Lower lobe of right lung (tissue), 2 donors: ENCODE measurements around the gene BPIFB4. TPM values are rescaled to one million over a fixed set of nuclear protein-coding genes. Genes with fewer than 3 reads are reported as not detected.
"Not testable (repeated sequence)": the region's sequence is repeated elsewhere in the genome, so short reads cannot be mapped to it uniquely, and the experiment has no call there.

Experiments used
- ATAC-seq, 2 donors: fragments of 200-7000 bp; cut with Tn5 transposase; one replicate each; pipeline ENCODE4 v1.9.1; 2020 to 2022; ENCODE audit warnings: mild to moderate bottlenecking in 2 of 2, moderate library complexity in 2 of 2
- DNase-seq: peaks from one replicate; pipeline ENCODE4 v3.0.0-alpha.2; 2020
- H3K27ac ChIP-seq: fragments of 200-600 bp; one replicate; pipeline ENCODE4 v1.8.0; 2022
- H3K27me3 ChIP-seq: fragments of 200-600 bp; one replicate; pipeline ENCODE4 v1.8.0; 2022; ENCODE audit warnings: low read depth
- H3K36me3 ChIP-seq: fragments of 200-600 bp; one replicate; pipeline ENCODE4 v1.8.0; 2022; ENCODE audit warnings: mild to moderate bottlenecking
- H3K4me1 ChIP-seq: fragments of 200-600 bp; one replicate; pipeline ENCODE4 v1.8.0; 2022
- H3K4me3 ChIP-seq: fragments of 200-600 bp; one replicate; pipeline ENCODE4 v1.8.0; 2022; ENCODE audit warnings: mild to moderate bottlenecking
- H3K9me3 ChIP-seq: fragments of 200-600 bp; one replicate; pipeline ENCODE4 v1.8.0; 2022
- intact Hi-C: fragments of 100-400 bp; cut with DNase I; formaldehyde crosslinking; loops from one replicate; pipeline ENCODE4 v1.11.0; 2022
- total RNA-seq: library from RNA; stranded (reverse); fragmentation: NEBNext Ultra II Directional; extraction: Animal tissue kit (Norgen Biotek cat#: 25700); gene quantifications from one replicate; pipeline ENCODE4 v1.2.1, GENCODE V29; 2021
- TF ChIP-seq, protein P1 (sequence below): fragments of 200-600 bp; IDR thresholded peaks from one replicate; pipeline ENCODE4 v1.8.0; 2022; ENCODE audit warnings: antibody characterized with exemption, mild to moderate bottlenecking
- donor health status: DM: no; HTN: yes; CAD: no; lungs with severe emphysema.

Gene BPIFB4
- total RNA-seq, 1 donor from 2014 or later = not detected

DNA sequence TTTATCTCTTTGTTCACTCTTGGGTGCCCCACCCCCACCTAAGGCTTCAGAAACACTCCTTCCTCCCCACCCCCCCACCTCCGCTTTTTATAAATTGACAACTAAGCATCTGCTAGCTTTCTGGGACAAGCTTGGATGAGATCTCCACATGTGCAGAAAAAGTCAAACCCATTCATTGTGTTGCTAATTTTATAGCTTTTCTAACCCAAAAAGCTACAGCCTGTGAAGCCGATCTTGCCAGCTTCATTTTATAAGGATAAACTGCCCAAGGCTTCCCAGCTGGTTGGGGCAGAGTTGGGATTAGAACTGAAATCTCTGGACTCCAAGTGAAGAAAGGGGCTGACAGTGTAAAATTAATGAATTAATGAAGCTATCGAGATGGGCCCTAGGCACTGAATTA lies 24.1 kb downstream of the BPIFB4 start:
- no peaks in the 10 kb centered on the region for H3K9me3 ChIP-seq
- no peaks in the 10 kb centered on the region for H3K4me1 ChIP-seq
- TF ChIP-seq, protein P1, sequence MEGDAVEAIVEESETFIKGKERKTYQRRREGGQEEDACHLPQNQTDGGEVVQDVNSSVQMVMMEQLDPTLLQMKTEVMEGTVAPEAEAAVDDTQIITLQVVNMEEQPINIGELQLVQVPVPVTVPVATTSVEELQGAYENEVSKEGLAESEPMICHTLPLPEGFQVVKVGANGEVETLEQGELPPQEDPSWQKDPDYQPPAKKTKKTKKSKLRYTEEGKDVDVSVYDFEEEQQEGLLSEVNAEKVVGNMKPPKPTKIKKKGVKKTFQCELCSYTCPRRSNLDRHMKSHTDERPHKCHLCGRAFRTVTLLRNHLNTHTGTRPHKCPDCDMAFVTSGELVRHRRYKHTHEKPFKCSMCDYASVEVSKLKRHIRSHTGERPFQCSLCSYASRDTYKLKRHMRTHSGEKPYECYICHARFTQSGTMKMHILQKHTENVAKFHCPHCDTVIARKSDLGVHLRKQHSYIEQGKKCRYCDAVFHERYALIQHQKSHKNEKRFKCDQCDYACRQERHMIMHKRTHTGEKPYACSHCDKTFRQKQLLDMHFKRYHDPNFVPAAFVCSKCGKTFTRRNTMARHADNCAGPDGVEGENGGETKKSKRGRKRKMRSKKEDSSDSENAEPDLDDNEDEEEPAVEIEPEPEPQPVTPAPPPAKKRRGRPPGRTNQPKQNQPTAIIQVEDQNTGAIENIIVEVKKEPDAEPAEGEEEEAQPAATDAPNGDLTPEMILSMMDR = no peak
- intact Hi-C loops = no loop called here
- no peak for DNase-seq
- no peaks in the 10 kb centered on the region for H3K27me3 ChIP-seq
- H3K36me3 ChIP-seq = no peaks in the 10 kb centered on the region
- H3K27ac ChIP-seq = no peak overlapping the region
- H3K4me3 ChIP-seq = no peak overlapping the region
- no peak for ATAC-seq

DNA sequence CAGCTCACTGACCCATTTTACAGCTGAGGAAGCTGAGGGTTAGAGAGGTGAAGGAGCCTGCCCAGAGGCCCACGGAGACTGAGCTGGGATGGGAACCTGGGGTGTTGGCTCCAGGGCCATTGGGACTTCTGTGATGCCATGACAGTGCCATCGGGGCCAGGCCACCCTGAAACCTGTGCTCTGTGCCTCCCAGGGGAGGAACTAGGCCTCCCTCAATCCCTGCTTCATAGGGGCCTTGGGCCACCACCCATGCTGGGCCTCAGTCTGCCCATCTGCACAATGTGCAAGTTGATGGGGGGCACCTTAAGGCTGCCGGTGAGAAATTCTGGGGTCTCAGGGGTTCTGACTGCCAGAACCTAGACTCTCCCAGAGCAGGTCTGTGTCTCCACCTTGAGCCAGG lies 24.9 kb downstream of the BPIFB4 start:
- ATAC-seq (no peak), DNase-seq (no peak)
- H3K4me3 ChIP-seq = no peak overlapping the region
- H3K9me3 ChIP-seq = no peaks in the 10 kb centered on the region
- intact Hi-C loops = no loop called here
- TF ChIP-seq, protein P1 = no peak
- no peaks in the 10 kb centered on the region for H3K27me3 ChIP-seq
- H3K36me3 ChIP-seq = no peaks in the 10 kb centered on the region
- no peak overlapping the region for H3K27ac ChIP-seq
- H3K4me1 ChIP-seq = no peaks in the 10 kb centered on the region

DNA sequence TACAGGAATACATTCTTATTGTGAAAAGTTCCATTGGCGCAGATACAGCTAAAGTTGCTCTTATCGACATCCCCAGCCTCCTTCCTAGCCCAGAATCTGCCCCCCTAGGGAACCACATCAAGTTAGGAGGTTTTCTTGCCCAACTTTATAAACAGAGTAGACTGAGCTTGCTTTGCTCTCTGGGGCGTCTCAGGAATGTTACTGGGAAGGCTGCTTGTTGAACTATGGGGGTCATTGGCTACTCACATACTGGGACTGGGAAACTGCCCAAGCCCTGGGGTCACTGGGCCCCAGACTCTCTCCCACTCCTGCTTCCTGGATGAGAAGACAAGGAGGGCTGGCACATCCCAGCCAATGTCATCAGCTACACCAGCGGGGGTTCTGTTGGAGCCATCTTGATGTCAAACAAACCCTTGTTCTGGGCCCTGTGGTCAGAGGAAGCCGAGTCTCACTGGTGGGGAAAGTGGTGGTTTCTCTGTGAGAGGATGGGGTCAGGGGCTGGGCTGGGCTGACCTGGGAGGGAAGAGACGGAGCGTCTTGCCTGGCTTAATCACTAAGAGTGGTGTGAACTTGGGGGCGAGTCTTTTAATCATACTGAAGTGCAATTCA lies 26.0 kb downstream of the BPIFB4 start:
- no peaks in the 10 kb centered on the region for H3K36me3 ChIP-seq
- intact Hi-C loops = no loop called here
- no peaks in the 10 kb centered on the region for H3K27me3 ChIP-seq
- H3K27ac ChIP-seq = no peak overlapping the region
- DNase-seq = no peak
- H3K4me1 ChIP-seq = no peaks in the 10 kb centered on the region
- ATAC-seq = no peak
- no peaks in the 10 kb centered on the region for H3K9me3 ChIP-seq
- no peak overlapping the region for H3K4me3 ChIP-seq
- TF ChIP-seq, protein P1 = no peak

DNA sequence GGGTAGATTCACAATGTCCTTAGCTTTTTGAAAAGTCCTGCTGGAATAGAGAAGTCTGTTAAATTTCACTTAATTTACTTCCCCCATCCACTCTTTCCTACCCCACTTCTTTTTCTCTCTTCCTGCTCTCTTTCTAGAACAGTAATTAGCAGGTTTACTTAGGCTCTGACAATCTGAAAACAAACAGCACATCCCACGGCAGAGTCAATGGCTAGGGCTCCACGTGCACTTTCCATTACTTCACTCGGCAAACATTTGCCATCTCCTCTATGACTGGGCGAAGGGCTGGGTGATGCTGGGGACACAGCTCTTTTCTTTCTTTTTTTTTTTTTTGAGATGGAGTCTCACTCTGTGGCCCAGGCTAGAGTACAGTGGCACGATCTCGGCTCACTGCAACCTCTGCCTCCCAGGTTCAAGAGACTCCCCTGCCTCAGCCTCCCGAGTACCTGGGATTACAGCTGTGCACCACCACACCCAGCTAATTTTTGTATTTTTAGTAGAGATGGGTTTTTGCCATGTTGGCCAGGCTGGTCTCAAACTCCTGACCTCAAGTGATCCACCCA lies 26.7 kb downstream of the BPIFB4 start:
- DNase-seq, H3K9me3 ChIP-seq, H3K4me3 ChIP-seq, H3K27ac ChIP-seq, H3K27me3 ChIP-seq, H3K36me3 ChIP-seq, intact Hi-C loops, H3K4me1 ChIP-seq: not testable (repeated sequence)
- peak; percentile 42 to 62 for ATAC-seq

DNA sequence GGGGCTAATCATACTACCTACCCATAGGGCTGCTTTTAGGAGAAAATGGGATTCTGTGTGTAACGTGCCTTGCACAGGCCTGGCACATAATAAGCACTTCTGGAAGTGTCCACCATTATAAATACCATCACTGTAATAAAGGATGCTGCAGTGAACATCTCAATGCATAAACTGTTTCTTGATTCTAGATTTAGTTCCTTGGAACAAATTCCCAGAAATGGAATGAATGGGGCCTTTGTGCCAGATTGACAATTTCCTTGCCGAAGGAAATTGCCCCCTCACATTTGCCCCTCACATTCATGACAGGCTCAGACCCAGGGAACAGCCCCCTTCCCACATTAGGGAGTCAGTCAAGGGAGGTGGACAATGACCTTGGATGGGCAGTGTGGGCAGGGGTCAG lies 29.2 kb downstream of the BPIFB4 start:
- DNase-seq (no peak), ATAC-seq (no peak)
- TF ChIP-seq, protein P1 = no peak
- Histone ChIP-seq H3K36me3 (no peaks in the 10 kb centered on the region), H3K4me3 (no peak overlapping the region), H3K9me3 (no peaks in the 10 kb centered on the region), H3K27me3 (no peaks in the 10 kb centered on the region), H3K27ac (no peak overlapping the region), H3K4me1 (no peaks in the 10 kb centered on the region)
- intact Hi-C loops = no loop called here

DNA sequence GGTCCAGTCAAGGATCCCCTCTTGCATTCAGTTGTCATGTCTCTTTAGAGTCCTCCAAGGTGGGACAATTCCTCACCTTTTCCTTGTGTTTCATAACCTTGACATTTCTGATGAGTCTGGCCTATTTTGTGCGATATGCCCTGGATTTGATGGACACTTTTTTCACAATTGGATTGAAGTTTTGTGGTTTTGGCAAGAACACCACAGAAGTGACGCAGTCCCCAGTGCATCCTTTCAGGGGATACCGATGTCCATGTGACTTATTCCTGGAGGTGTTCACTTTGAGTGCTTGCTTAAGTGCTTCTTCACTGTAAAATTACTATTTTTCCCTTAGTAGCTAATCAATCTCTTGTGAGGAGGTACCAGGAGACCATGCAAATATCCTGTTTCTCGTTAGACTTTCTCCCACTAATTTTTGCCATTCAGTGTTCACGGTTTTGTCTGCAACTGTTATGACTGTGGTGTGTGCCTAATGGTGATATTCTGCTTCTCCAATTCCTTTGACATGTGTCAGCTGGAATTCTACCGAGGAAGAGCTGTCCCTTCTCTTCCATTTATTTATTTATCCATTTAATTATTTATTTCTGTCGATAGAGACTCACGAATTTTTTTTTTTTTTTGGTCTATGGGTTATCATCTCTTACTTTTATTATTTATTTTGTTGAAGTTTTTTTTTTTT lies 30.8 kb downstream of the BPIFB4 start:
- TF ChIP-seq, protein P1 = no peak
- Histone ChIP-seq H3K27ac (no peak overlapping the region), H3K4me1 (no peaks in the 10 kb centered on the region), H3K9me3 (no peaks in the 10 kb centered on the region), H3K27me3 (no peaks in the 10 kb centered on the region), H3K4me3 (no peak overlapping the region), H3K36me3 (no peaks in the 10 kb centered on the region)
- ATAC-seq = no peak
- intact Hi-C loops = no loop called here
- DNase-seq = no peak
